ENCODE measurements around the gene NR4A3. TPM values are rescaled to one million over a fixed set of nuclear protein-coding genes. Genes with fewer than 3 reads are reported as not detected.

The NR4A3 gene
- total and polyA plus RNA-seq, 2 of the 13 experiments (the other 11 are each of a cell fraction or from before 2014, with no cell fraction given), result 0.02 to 0.09 TPM

DNA sequence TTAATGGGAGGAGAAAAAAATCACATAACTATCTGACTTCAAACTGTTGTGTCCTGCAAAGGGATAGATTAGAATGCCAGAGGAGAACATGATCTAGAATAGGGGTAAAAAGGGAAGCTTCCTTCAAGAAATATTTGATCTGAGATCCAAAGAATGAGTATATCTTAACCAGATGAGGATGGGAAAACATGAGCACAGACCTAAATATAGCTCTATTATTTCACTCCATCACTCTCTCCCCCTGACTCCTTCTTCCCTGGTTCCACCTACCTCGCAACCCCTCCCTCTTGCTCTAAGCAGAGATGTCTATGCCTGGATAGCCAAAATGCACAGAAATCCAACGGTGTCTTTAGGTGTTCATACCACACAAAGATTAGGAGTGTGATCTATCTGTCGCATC lies 36.4 kb downstream of the NR4A3 start:
- ChIA-PET POLR2A (no interaction called here), CTCF (ENCODE audit: low intra/inter-chr PET ratio, low total read pairs) (no interaction called here)
- H3K4me2 ChIP-seq (ENCODE audit: low read depth, low read length), result no peak overlapping the region
- FAIRE-seq (no peak), DNase-seq (ENCODE audit: low spot score) (no peak), ATAC-seq (no peak)
- intact Hi-C loops (cut with micrococcal nuclease; ENCODE audit: unreplicated experiment), result no loop called here
- no peak overlapping the region for H3K9ac ChIP-seq (ENCODE audit: insufficient read depth, low read depth, low read length)
- in situ Hi-C loops (cut with HindIII; ENCODE audit: extremely low pct_ligation_motif_present, low pct_unique_long_range_greater_than_20kb), result no loop called here
- H2AFZ ChIP-seq (ENCODE audit: low read length), result no peak overlapping the region
- BruUV-seq (replicated peaks), result no TSS peak
- H3K27me3 ChIP-seq (ENCODE audit: control insufficient read depth in 1 of 2, insufficient read depth in 2 of 2, low read length in 2 of 2), result no peaks in the 10 kb centered on the region
- no peaks in the 10 kb centered on the region for H3K36me3 ChIP-seq (replicated peaks in 1 of 2; ENCODE audit: control insufficient read depth in 1 of 2, insufficient read depth in 2 of 2, low read length in 2 of 2)
- H4K20me1 ChIP-seq (ENCODE audit: insufficient read depth, low read length), result no peaks in the 10 kb centered on the region
- H3K79me2 ChIP-seq (ENCODE audit: insufficient read depth, low read length), result no peaks in the 10 kb centered on the region
- no peaks in the 10 kb centered on the region for H3K9me3 ChIP-seq (ENCODE audit: low read length)
- TF ChIP-seq MBD4 (IDR thresholded peaks at IDR 0.05; ENCODE audit: borderline replicate concordance, low read length), result no peak
- TF ChIP-seq ATAD3A (CRISPR knock-in tag; IDR thresholded peaks at IDR 0.05), result no peak
- no peak for TF ChIP-seq ZBTB8A (CRISPR knock-in tag; IDR thresholded peaks at IDR 0.05; ENCODE audit: borderline replicate concordance, low read depth)
- TF ChIP-seq ZNF510 (CRISPR knock-in tag; IDR thresholded peaks at IDR 0.05; ENCODE audit: low read depth), result no peak
- no peak for TF ChIP-seq HNRNPL (IDR thresholded peaks at IDR 0.05; ENCODE audit: low read depth, low read length)
- no peak for TF ChIP-seq ZNF670 (CRISPR knock-in tag; IDR thresholded peaks at IDR 0.05; ENCODE audit: borderline replicate concordance)
- TF ChIP-seq ZNF7 (CRISPR knock-in tag; IDR thresholded peaks at IDR 0.05), result no peak
- TF ChIP-seq, protein P1, sequence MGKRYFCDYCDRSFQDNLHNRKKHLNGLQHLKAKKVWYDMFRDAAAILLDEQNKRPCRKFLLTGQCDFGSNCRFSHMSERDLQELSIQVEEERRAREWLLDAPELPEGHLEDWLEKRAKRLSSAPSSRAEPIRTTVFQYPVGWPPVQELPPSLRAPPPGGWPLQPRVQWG (CRISPR knock-in tag; IDR thresholded peaks at IDR 0.05; ENCODE audit: borderline replicate concordance, low read depth), result no peak
- TF ChIP-seq GLI4 (CRISPR knock-in tag; IDR thresholded peaks at IDR 0.05; ENCODE audit: borderline replicate concordance), result no peak
- TF ChIP-seq STAT5B (CRISPR knock-in tag; IDR thresholded peaks at IDR 0.05), result no peak
- no peak for TF ChIP-seq KDM6A (CRISPR knock-in tag; IDR thresholded peaks at IDR 0.05; ENCODE audit: low read depth)
- TF ChIP-seq ARID2 (CRISPR knock-in tag; IDR thresholded peaks at IDR 0.05; ENCODE audit: borderline replicate concordance), result no peak
- no peak for TF ChIP-seq SYNCRIP (IDR thresholded peaks at IDR 0.05; ENCODE audit: insufficient read depth, low read depth, low read length)
- no peak for TF ChIP-seq TMF1 (CRISPR knock-in tag; IDR thresholded peaks at IDR 0.05; ENCODE audit: low read depth)
- no peak for TF ChIP-seq HES4 (CRISPR knock-in tag; IDR thresholded peaks at IDR 0.05; ENCODE audit: borderline replicate concordance)
- TF ChIP-seq NFE2L1 (CRISPR knock-in tag; IDR thresholded peaks at IDR 0.05; ENCODE audit: borderline replicate concordance), result no peak
- no peak overlapping the region for H3K4me3 ChIP-seq (replicated peaks in 1 of 3; ENCODE audit: insufficient read depth in 1 of 3, low read depth in 2 of 3, low read length in 3 of 3)
- whole genome bisulfite sequencing (ENCODE audit: low lambda C conversion rate), result 66% methylated on average over 3 of the region's 3 CpGs
- no peak overlapping the region for H3K27ac ChIP-seq (ENCODE audit: extremely low read length, insufficient read depth, low read length)
- no peaks in the 10 kb centered on the region for H3K4me1 ChIP-seq (ENCODE audit: insufficient read depth, low read length)

Data from HepG2 (cell line).